Endothelial cell of umbilical vein (primary cell): ENCODE measurements around the gene DOCK1. TPM values are rescaled to one million over a fixed set of nuclear protein-coding genes. Genes with fewer than 3 reads are reported as not detected.

Experiments used
- BruUV-seq: library from RNA; stranded (reverse); fragments of 400-500 nt; replicated peaks from 2 replicates; lab custom pipeline; 2021; lab: Mats Ljungman, UMichigan
- CTCF ChIA-PET: fragments of 300-600, 350-600 bp; sonication (Branson Sonifier 250); formaldehyde crosslinking; loops from one replicate; lab custom pipeline; 2021; ENCODE audit warnings: antibody characterized with exemption, inconsistent platforms; lab: Charles Lee
- POLR2A ChIA-PET: fragments of 300-600, 350-600 bp; sonication (Branson Sonifier 250); formaldehyde crosslinking; loops from one replicate; lab custom pipeline; 2021; ENCODE audit warnings: antibody characterized with exemption, inconsistent platforms; lab: Charles Lee
- DNase-seq: peaks from one replicate; pipeline ENCODE4 v3.0.0-alpha.2; 2011; ENCODE audit warnings: low read depth, low spot score
- FAIRE-seq: peaks from 2 replicates; lab custom pipeline; 2011; peaks lifted over from hg19 to GRCh38; lab: Jason Lieb, UNC
- H2AFZ ChIP-seq: 2 replicates; pipeline ENCODE4 v1.6.0; 2012; ENCODE audit warnings: low read depth, low read length, control low read depth, inconsistent platforms
- H3K27ac ChIP-seq: 2 replicates; pipeline ENCODE4 v1.5.1; 2011; ENCODE audit warnings: low read depth, mild to moderate bottlenecking, control low read depth, low read length, moderate library complexity; ENCODE audit not compliant: insufficient read depth
- H3K27me3 ChIP-seq, 2 experiments: 2 replicates each; pipeline versions ENCODE4 v1.6.0 to v1.6.1; 2011; ENCODE audit warnings: low read length in 2 of 2, mixed read lengths in 1 of 2; ENCODE audit not compliant: control insufficient read depth in 2 of 2, insufficient read depth in 2 of 2
- H3K36me3 ChIP-seq, 2 experiments: 2 replicates in 1 of 2; 3 replicates in 1 of 2; pipeline ENCODE4 v1.5.1; 2011; ENCODE audit warnings: low read length in 2 of 2, mild to moderate bottlenecking in 1 of 2, moderate library complexity in 1 of 2; ENCODE audit not compliant: control insufficient read depth in 2 of 2, insufficient read depth in 2 of 2; ENCODE audit errors: extremely low read depth in 1 of 2
- H3K4me1 ChIP-seq: 3 replicates; pipeline ENCODE4 v1.5.1; 2011; ENCODE audit warnings: mild to moderate bottlenecking, low read length; ENCODE audit not compliant: control insufficient read depth, insufficient read depth; ENCODE audit errors: extremely low read depth
- H3K4me2 ChIP-seq: 2 replicates; pipeline ENCODE4 v1.6.1; 2011; ENCODE audit warnings: low read length, control low read depth, mixed read lengths; ENCODE audit not compliant: insufficient read depth
- H3K4me3 ChIP-seq, 3 experiments: fragments of 200-600 bp in 1 of 3; sonication (generic), shearing (Covaris generic) in 1 of 3; replicated peaks in 1 of 3; 2 replicates each; pipeline ENCODE4 v1.5.1; 2011 to 2016; ENCODE audit warnings: control low read depth in 3 of 3, low read length in 3 of 3, mild to moderate bottlenecking in 2 of 3, inconsistent platforms in 1 of 3, low read depth in 1 of 3, moderate library complexity in 1 of 3; ENCODE audit not compliant: insufficient read depth in 1 of 3
- H3K79me2 ChIP-seq: 2 replicates; pipeline ENCODE4 v1.6.0; 2012; ENCODE audit warnings: low read length, inconsistent platforms; ENCODE audit not compliant: control insufficient read depth, insufficient read depth
- H3K9ac ChIP-seq: replicated peaks from 2 replicates; pipeline ENCODE3; 2011; ENCODE audit warnings: low read length, control low read depth; ENCODE audit not compliant: insufficient read depth; ENCODE audit errors: extremely low read depth
- H3K9me1 ChIP-seq: replicated peaks from 3 replicates; pipeline ENCODE4 v1.6.0; 2011; ENCODE audit warnings: mild to moderate bottlenecking, low read length; ENCODE audit not compliant: control insufficient read depth, insufficient read depth; ENCODE audit errors: extremely low read depth
- H3K9me3 ChIP-seq: replicated peaks from 2 replicates; pipeline ENCODE4 v1.5.1; 2012; ENCODE audit warnings: low read length, inconsistent platforms; ENCODE audit not compliant: control insufficient read depth, insufficient read depth
- H4K20me1 ChIP-seq: replicated peaks from 2 replicates; pipeline ENCODE3; 2011; ENCODE audit warnings: mild to moderate bottlenecking, low read length; ENCODE audit not compliant: control insufficient read depth, insufficient read depth; ENCODE audit errors: extremely low read depth
- CTCF ChIP-seq, 2 donors: IDR thresholded peaks; 1 replicate in 1 of 2; 2 replicates in 1 of 2; pipeline ENCODE4 v1.5.1; 2011; ENCODE audit warnings: low read length in 2 of 2, mild to moderate bottlenecking in 2 of 2, moderate library complexity in 2 of 2, control low read depth in 1 of 2, inconsistent platforms in 1 of 2, low read depth in 1 of 2; ENCODE audit not compliant: insufficient read depth in 1 of 2; ENCODE audit errors: extremely low read depth in 1 of 2
- EZH2 ChIP-seq: IDR thresholded peaks from 2 replicates; pipeline ENCODE4 v1.6.1; 2012; ENCODE audit warnings: borderline replicate concordance, low read depth, mild to moderate bottlenecking, moderate library complexity, low read length, inconsistent platforms; ENCODE audit not compliant: severe bottlenecking
- JUN ChIP-seq: IDR thresholded peaks from 2 replicates; pipeline ENCODE4 v1.6.1; 2011; ENCODE audit warnings: borderline replicate concordance, low read depth; ENCODE audit not compliant: insufficient read length, insufficient read depth
- MYC ChIP-seq: IDR thresholded peaks from one replicate; pipeline ENCODE4 v1.6.1; 2011; ENCODE audit warnings: mild to moderate bottlenecking, low read depth, low read length
- POLR2AphosphoS5 ChIP-seq: IDR thresholded peaks from 2 replicates; pipeline ENCODE4 v1.6.1; 2012; ENCODE audit warnings: low read depth, mild to moderate bottlenecking, control low read depth, low read length, moderate library complexity; ENCODE audit not compliant: insufficient read depth
- dilution Hi-C: fragments of 300-500 bp; cut with MboI; formaldehyde crosslinking; loops from one replicate; pipeline ENCODE4 v1.15.0; 2019; ENCODE audit warnings: low sequenced_read_pairs; ENCODE audit not compliant: extremely low pct_ligation_motif_present
- intact Hi-C: fragments of 100-400 bp; cut with micrococcal nuclease; formaldehyde crosslinking; loops from one replicate; pipeline ENCODE4 v1.10.0; 2022
- polyA plus RNA-seq, 4 experiments: library from polyadenylated mRNA; depleted of rRNA in 3 of 4; stranded (reverse) in 3 of 4; unstranded in 1 of 4; fragments of >200 nt; gene quantifications; 2 replicates each; pipeline versions ENCODE4 v1.2.1 to v1.2.3, GENCODE V29; 2011 to 2012; ENCODE audit warnings: missing spikeins in 1 of 4
- total RNA-seq: library from RNA; stranded (reverse); gene quantifications from 2 replicates; pipeline ENCODE4 v1.2.3, GENCODE V29; 2021
- TF ChIP-seq, protein P1 (sequence below): IDR thresholded peaks from 2 replicates; pipeline ENCODE4 v1.6.1; 2011; ENCODE audit not compliant: insufficient read depth, insufficient read length

The DOCK1 gene
- total and polyA plus RNA-seq, 2 donors (not counting 3 experiments of a cell fraction or from before 2014, with no cell fraction given) = 22.5 to 83.1 TPM

- Histone ChIP-seq H3K4me1 (no peaks in the 10 kb centered on the region), H3K9ac (no peak overlapping the region), H3K79me2 (no peaks in the 10 kb centered on the region), H3K9me1 (no peaks in the 10 kb centered on the region), H3K4me3 (no peak overlapping the region), H3K27me3 (no peaks in the 10 kb centered on the region), H3K9me3 (no peaks in the 10 kb centered on the region), H3K4me2 (no peak overlapping the region), H3K36me3 (peaks cover 5 to 16% of the 10 kb centered on the region in 2 experiments), H4K20me1 (no peaks in the 10 kb centered on the region), H3K27ac (no peak overlapping the region), H2AFZ (no peak overlapping the region)
- intact Hi-C loops (no loop called here), dilution Hi-C loops (no loop called here)
- BruUV-seq = no TSS peak
- TF ChIP-seq EZH2 (no peak), MYC (no peak), CTCF (IDR thresholded peaks at IDR 0.05; ENCODE audit: extremely low read depth in 1 of 2, insufficient read depth in 1 of 2, low read depth in 1 of 2, low read length in 2 of 2) (no peak), JUN (no peak), POLR2AphosphoS5 (no peak)
- TF ChIP-seq, protein P1, sequence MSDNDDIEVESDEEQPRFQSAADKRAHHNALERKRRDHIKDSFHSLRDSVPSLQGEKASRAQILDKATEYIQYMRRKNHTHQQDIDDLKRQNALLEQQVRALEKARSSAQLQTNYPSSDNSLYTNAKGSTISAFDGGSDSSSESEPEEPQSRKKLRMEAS = no peak
- POLR2A ChIA-PET = no interaction called here
- DNase-seq = no peak
- FAIRE-seq = no peak
- CTCF ChIA-PET = no interaction called here
These were observed 479.3 kb downstream of the DOCK1 start for GRCh38 chr10:127384532-127384931.
